Measurements from ENCODE around the gene PASK.

GRCh38 chr2:241177526-241178334 is 28.5 kb upstream of the PASK start:
- no peak for TF ChIP-seq POLR2A (IDR thresholded peaks at IDR 0.05)
- TF ChIP-seq, protein P1, sequence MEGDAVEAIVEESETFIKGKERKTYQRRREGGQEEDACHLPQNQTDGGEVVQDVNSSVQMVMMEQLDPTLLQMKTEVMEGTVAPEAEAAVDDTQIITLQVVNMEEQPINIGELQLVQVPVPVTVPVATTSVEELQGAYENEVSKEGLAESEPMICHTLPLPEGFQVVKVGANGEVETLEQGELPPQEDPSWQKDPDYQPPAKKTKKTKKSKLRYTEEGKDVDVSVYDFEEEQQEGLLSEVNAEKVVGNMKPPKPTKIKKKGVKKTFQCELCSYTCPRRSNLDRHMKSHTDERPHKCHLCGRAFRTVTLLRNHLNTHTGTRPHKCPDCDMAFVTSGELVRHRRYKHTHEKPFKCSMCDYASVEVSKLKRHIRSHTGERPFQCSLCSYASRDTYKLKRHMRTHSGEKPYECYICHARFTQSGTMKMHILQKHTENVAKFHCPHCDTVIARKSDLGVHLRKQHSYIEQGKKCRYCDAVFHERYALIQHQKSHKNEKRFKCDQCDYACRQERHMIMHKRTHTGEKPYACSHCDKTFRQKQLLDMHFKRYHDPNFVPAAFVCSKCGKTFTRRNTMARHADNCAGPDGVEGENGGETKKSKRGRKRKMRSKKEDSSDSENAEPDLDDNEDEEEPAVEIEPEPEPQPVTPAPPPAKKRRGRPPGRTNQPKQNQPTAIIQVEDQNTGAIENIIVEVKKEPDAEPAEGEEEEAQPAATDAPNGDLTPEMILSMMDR (IDR thresholded peaks at IDR 0.05 in 8 of 11, conservative IDR thresholded peaks at IDR 0.05 in 3 of 11) = no peak

All from spleen (tissue), 7 donors.